OCI-M2 (cell line): ENCODE results near the gene PRKD2.

ENCODE experiments used
- DNase-seq: peaks from one replicate; lab custom pipeline; 2025; ENCODE audit not compliant: unreplicated experiment; lab: John Stamatoyannopoulos, UW

The PRKD2 gene

DNA sequence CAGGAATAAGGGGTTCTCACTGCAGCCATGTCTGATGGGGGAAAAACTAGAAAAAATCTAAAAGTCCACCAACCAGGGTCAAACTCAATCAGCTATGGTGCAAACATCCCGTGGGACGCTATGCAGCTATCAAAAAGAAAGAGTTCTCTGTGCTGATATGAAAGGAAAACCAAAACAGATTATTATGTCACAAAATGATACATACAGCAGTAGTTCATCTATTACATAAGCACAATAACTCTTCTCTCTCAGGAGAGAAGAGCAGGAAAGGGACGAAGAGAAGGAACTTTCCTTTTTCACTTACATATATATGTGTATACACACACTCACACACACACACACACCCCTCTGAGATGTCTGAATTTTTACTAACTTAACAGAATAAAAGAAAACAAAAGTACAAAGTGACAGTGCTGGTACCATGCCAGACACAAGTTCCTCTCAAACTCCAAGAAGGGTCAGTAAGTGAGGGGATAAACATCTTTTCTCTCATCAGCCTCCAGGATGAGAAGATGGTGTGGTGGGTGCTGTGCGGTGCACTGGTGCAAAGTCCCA lies 26.1 kb upstream of the PRKD2 start:
- DNase-seq: no peak

DNA sequence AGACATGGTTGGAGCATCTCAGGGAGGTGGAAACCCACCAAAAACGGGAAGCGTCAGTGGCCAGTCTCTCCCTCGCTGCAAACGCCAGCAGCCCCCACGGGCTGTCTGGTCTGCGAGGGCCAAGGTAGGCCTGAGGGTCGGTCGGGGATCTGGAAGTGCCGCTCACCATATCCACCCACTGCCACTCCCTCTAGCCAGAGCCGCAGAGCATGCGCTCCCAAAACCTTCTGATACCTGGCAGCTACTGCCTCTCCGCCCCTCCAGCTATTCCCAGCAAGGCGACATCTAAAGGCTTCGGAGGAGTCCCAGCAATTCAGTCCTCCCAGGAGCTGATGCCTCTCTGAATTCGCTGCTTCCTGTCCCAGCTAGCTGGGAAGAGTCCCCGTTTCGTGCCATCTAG lies 24.5 kb upstream of the PRKD2 start:
- no peak for DNase-seq

DNA sequence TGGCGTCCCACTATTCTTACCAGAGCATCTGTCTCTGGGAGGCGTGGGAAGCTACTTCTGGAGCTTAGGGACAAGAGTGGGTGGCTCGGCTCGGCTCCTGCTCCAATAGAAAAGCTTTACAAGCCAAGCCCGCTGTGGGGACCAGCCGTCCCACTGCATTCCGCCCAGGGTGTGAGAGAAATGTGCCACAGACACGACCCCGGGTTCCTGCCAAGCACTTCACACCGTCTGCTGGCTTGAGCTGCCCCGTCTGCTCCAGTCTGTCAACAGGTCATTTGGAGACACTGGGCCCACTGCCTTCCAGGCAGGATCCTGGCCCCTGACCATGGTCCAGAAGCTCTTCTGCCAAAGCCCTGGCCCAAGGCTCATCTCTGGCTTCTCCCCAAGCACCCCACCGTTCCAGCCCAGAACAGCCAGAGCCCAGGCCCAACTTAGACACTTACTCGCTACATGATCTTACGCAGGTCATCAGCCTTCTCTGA lies 22.4 kb upstream of the PRKD2 start:
- no peak for DNase-seq

DNA sequence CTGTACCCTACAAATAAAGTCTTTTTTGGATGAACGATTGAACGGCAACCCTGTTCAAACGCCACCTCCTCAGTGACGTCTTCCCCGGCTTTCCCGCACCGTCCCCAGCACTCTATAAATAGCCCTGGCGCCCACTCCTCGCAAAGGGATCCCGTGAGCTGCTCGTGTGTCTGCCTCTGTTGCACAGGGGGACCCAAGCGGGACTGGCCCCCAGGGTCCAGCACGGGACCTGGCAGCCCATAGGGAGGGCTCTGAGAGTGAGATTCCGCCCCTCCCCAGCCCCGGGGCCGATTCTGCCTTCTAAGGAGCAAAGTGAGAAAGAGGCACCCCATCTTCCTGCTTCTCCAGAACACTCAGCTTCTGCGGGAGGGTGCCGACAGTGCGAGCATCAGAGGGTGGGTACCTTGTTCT lies 20.9 kb upstream of the PRKD2 start:
- no peak for DNase-seq

GRCh38 chr19:46737298-46737654 lies 20.4 kb upstream of the PRKD2 start:
- DNase-seq: peak; percentile 79

DNA sequence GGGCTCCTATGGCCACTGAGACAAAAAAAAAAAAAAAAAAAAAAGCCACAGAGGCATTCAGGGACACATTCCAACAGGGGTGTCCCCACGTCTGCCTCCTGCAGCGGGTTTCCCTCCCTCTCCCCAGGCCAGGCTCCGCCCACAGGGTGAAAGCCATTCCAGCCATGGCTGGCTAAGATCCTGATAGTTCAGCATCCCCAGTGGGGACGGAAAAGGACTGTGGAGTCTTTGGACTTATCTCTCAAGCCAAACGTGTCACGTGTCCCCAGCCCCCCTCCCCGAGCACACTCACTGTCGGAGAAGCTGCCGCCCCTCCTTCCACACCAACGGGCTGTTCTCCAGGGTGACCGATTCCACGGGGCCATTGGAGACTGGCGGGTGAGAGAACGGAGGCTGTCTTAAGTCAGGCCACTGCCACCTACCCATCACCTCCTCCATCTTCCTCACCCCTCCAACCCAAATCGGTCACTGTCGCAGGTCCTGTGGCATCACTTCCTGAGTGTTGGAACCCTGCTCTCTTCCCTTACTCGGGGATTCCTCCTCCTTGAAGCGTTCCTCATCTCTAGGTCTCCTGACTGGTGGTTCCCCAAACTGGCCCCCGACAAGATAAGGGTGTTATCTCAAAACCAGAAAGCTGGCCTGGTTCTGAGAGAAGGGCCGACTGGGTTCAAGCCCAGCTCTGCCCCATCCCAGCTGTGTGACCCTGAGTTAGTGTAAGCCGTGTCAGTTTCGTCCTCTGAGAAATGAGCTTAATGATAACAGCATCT lies 19.8 kb upstream of the PRKD2 start:
- peak; percentile 89 for DNase-seq

- DNase-seq: no peak
Measured at GRCh38 chr19:46733690-46734292, 16.9 kb upstream of the PRKD2 start.

GRCh38 chr19:46732966-46733689 lies 16.2 kb upstream of the PRKD2 start:
- DNase-seq: no peak

DNA sequence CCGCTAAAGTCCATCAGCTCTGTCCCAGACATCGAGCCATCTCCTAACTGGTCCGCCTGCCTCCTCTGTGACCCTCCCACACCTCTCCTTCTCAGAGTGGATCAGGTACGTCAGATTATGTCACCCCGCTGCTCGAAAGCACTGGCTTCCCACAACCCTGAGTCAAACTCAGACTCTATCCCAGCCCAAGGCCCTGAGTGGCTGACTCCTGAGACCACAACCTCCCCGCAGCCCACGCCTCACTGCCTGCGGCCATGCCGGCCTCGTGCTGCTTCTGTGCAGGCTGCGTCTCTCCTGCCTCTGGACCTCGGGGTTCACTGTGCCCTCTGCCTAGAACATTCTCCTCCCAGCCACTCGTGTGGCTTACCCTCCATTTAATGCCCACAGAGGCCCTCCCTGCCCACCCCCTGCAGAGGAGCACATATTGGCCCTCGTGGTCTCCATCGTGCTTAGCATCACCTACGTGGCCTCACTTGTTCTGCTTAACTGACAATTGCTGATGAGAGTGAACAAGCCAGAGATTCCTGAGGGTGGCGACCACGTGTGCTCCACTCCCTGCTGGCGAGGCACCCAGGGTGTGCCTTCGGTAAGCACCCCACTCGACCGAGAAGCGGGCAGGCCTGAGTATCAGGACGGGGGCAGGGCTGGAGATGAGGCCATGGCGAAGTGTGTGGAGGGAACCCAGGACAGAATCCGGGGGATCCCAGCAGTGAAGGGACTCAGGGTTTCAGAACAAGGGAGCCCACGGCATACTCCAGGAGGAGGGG lies 15.4 kb upstream of the PRKD2 start:
- DNase-seq: no peak

GRCh38 chr19:46731584-46731983 lies 14.7 kb upstream of the PRKD2 start:
- DNase-seq: no peak

DNA sequence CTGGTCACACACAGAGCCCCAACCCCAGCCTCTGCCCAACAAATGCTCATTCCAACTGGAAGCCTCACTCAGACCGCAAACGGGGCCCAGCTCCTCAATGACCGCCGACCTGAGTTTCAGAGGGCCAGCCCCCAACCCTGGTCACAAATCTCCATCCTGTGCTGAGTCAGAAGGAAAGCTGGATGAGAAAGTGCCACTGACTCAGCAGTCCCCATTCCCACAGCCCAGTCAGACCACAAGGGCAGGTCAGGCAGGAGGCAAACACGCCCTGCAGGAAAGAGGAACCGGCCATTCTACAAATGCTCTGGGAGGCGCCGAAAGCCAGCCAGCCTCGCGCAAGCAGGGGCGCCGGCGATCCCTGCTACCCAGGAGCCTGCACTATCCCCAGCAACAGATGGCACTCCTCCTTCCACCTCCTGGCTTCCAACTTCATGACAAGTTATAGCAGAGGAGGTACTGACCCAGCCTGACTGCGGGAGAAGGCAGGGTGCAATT lies 14.1 kb upstream of the PRKD2 start:
- DNase-seq: no peak

- DNase-seq: no peak
Measured at GRCh38 chr19:46730595-46730994, 13.7 kb upstream of the PRKD2 start.

- no peak for DNase-seq
Measured at GRCh38 chr19:46730187-46730586, 13.3 kb upstream of the PRKD2 start.

GRCh38 chr19:46729696-46730095 lies 12.8 kb upstream of the PRKD2 start:
- no peak for DNase-seq

DNA sequence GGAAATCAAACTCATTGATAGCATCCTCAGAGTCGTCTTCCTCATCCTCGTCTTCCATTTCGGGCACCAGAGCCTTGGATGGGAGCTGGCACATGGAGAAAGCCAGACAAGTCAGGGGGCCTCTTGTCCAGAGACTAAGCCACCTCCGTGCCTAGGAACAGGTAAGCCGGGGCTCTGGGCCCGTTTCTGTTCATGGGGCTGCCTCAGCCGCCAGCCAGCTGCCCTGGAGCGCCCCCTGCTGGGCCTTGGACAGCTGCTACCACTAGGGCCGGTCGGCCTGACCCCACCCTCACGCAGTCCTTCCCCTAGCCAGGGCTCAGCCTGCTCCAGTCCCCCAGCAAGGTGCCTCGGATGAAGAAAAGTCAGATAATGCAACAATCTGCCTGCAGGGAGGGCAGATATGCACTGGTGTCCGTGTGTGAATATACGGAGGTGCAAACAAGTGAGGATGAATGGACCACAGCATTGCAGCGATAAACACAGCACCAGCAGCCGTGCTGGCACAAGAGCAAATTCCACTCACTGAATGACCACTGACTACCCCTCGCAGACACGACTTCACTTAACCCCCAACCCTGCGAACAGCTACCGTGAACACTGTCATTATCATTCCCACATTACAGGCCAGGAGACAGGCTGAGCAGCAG lies 11.9 kb upstream of the PRKD2 start:
- DNase-seq: no peak

GRCh38 chr19:46728208-46728607 lies 11.3 kb upstream of the PRKD2 start:
- DNase-seq: no peak

DNA sequence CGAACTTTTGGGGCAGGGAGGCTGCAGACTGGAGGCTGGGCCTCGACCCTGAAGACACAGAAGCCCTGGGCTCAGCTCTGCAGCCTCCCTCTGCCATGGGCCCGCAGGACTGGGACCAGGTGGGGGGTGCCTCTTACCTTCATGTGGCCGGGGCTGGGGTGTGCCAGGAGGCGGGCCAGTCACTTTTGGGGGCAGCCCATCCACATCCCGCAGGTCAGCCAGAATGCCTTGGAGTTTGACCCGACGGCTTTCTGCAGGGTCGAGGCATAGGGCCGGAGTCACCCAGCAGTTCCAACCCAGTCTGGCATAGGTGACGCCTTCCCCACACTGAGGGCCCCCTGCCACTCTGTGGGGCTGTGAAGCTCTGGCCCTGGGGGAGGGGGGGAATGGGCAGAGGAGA lies 10.8 kb upstream of the PRKD2 start:
- DNase-seq: no peak

- DNase-seq: no peak
Measured at GRCh38 chr19:46726971-46727501, 10.1 kb upstream of the PRKD2 start.

GRCh38 chr19:46726551-46726950 lies 9.6 kb upstream of the PRKD2 start:
- DNase-seq: no peak

- DNase-seq: no peak
Measured at GRCh38 chr19:46725859-46726393, 9.0 kb upstream of the PRKD2 start.
